ENCODE results near the gene SRRM2. TPM values are rescaled to one million over a fixed set of nuclear protein-coding genes. Genes with fewer than 3 reads are reported as not detected.
A peak's percentile ranks its signal among the peaks of the same experiment; 100 is the strongest.

The SRRM2 gene
- total and polyA plus RNA-seq, 9 of the 15 experiments (the other 6 are each of a cell fraction or from before 2014, with no cell fraction given): 26.7 to 563 (median 81.1) TPM

DNA sequence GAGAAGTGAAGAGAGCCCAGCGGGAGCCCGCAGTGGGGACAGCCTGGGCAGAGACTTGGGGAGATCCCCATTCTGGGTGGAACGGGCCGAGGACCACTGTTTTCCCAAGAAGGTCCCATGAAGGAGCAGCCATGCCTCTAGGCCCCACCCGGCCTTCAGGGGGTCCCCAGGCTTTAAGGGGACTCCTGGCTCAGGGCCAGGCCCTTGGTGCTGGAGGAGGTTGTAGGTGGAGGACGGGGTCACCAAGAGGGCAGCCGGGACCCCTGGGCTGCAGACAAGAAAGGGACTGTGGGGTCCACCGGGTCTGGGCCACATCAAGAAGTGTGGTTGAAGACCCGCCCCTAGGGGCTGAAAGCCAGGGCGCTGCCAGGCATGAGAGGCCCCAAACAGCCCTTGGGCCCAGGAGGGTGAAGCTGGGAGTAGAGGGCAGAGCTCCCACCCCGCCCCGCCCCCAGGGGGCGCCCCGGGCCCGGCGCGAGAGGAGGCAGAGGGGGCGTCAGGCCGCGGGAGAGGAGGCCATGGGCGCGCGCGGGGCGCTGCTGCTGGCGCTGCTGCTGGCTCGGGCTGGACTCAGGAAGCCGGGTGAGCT lies 64.4 kb downstream of the SRRM2 start, which contains the start of gene PRSS21:
Gene PRSS21 (plus strand): TSS at position 487 of the 589 bp plus-strand sequence. CDS start 32 bp downstream, at position 519.
- Histone ChIP-seq H4K20me1 (replicated peaks; ENCODE audit: control insufficient read depth, insufficient read depth, low read length) (no peaks in the 10 kb centered on the region), H3K4me3 (peak within 1 kb of the TSS; percentile 82), H3K4me2 (ENCODE audit: insufficient read depth, low read length) (peak within 1 kb of the TSS; percentile 90), H3K27ac (ENCODE audit: extremely low read depth, low read depth, low read length) (peak within 1 kb of the TSS; percentile 89), H3K4me1 (replicated peaks in 1 of 2; ENCODE audit: control insufficient read depth in 2 of 2, insufficient read depth in 2 of 2, low read length in 2 of 2) (peaks cover 13 to 62% of the 10 kb centered on the region in 2 experiments; a peak in 4 of 5 replicates), H3K9me1 (ENCODE audit: control insufficient read depth, insufficient read depth, low read length) (no peaks in the 10 kb centered on the region), H3K27me3 (ENCODE audit: control insufficient read depth in 2 of 2, insufficient read depth in 2 of 2, low read length in 2 of 2) (no peaks in the 10 kb centered on the region), H3K9me3 (replicated peaks; ENCODE audit: control insufficient read depth, insufficient read depth, low read depth, low read length) (no peaks in the 10 kb centered on the region), H3K36me3 (ENCODE audit: control insufficient read depth, insufficient read depth, low read length) (peaks cover 32% of the 10 kb centered on the region; the same call in 2 of the 3 replicates), H3K79me2 (ENCODE audit: control insufficient read depth, insufficient read depth, low read length) (peaks cover 28% of the 10 kb centered on the region), H3K9ac (ENCODE audit: insufficient read depth in 1 of 2, low read depth in 2 of 2, low read length in 2 of 2) (peak within 1 kb of the TSS; percentile 90 to 99), H2AFZ (ENCODE audit: low read depth, low read length) (peak within 1 kb of the TSS; percentile 97)
- ATAC-seq (peak; percentile 90), DNase-seq (ENCODE audit: extremely low read depth in 1 of 4, low spot score in 3 of 4) (peak in 1 of 4 experiments; percentile 90), FAIRE-seq (no peak)
- in situ Hi-C loops (cut with MboI): no loop called here
- BruUV-seq (replicated peaks): no TSS peak
- intact Hi-C loops (cut with micrococcal nuclease): loop anchor here (5.0 kb wide), 1 partner anchor 40 kb away; the partner anchor contains the start of gene ELOB
- POLR2A ChIA-PET: interaction anchor here (0.8 to 1.9 kb wide), 3 partner anchors 16 to 52 kb away, joined by 3 to 4 read pairs (median 3); no protein-coding TSS in a partner anchor
- CTCF ChIA-PET (ENCODE audit: low intra/inter-chr PET ratio): interaction anchor here (0.6 kb wide), 1 partner anchor 314 kb away, joined by 3 read pairs; no protein-coding TSS in a partner anchor
- WGBS (ENCODE audit: insufficient coverage, low coverage, missing lambda C conversion rate): 35% methylated on average over 12 of the region's 28 CpGs
- TF ChIP-seq, protein P1, sequence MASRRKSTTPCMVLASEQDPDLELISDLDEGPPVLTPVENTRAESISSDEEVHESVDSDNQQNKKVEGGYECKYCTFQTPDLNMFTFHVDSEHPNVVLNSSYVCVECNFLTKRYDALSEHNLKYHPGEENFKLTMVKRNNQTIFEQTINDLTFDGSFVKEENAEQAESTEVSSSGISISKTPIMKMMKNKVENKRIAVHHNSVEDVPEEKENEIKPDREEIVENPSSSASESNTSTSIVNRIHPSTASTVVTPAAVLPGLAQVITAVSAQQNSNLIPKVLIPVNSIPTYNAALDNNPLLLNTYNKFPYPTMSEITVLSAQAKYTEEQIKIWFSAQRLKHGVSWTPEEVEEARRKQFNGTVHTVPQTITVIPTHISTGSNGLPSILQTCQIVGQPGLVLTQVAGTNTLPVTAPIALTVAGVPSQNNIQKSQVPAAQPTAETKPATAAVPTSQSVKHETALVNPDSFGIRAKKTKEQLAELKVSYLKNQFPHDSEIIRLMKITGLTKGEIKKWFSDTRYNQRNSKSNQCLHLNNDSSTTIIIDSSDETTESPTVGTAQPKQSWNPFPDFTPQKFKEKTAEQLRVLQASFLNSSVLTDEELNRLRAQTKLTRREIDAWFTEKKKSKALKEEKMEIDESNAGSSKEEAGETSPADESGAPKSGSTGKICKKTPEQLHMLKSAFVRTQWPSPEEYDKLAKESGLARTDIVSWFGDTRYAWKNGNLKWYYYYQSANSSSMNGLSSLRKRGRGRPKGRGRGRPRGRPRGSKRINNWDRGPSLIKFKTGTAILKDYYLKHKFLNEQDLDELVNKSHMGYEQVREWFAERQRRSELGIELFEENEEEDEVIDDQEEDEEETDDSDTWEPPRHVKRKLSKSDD (conservative IDR thresholded peaks at IDR 0.05; ENCODE audit: low read length): no peak
- TF ChIP-seq, protein P2, sequence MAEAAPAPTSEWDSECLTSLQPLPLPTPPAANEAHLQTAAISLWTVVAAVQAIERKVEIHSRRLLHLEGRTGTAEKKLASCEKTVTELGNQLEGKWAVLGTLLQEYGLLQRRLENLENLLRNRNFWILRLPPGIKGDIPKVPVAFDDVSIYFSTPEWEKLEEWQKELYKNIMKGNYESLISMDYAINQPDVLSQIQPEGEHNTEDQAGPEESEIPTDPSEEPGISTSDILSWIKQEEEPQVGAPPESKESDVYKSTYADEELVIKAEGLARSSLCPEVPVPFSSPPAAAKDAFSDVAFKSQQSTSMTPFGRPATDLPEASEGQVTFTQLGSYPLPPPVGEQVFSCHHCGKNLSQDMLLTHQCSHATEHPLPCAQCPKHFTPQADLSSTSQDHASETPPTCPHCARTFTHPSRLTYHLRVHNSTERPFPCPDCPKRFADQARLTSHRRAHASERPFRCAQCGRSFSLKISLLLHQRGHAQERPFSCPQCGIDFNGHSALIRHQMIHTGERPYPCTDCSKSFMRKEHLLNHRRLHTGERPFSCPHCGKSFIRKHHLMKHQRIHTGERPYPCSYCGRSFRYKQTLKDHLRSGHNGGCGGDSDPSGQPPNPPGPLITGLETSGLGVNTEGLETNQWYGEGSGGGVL (CRISPR knock-in tag; IDR thresholded peaks at IDR 0.05): no peak
- no peak for TF ChIP-seq MCM7 (IDR thresholded peaks at IDR 0.05)
- TF ChIP-seq, protein P3, sequence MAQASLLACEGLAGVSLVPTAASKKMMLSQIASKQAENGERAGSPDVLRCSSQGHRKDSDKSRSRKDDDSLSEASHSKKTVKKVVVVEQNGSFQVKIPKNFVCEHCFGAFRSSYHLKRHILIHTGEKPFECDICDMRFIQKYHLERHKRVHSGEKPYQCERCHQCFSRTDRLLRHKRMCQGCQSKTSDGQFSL (CRISPR knock-in tag; IDR thresholded peaks at IDR 0.05): 0 out of 2 replicates have a peak, but pooled peaks have one; percentile 31
- TF ChIP-seq, protein P3 (tag; IDR thresholded peaks at IDR 0.05): no peak
- TF ChIP-seq, protein P4, sequence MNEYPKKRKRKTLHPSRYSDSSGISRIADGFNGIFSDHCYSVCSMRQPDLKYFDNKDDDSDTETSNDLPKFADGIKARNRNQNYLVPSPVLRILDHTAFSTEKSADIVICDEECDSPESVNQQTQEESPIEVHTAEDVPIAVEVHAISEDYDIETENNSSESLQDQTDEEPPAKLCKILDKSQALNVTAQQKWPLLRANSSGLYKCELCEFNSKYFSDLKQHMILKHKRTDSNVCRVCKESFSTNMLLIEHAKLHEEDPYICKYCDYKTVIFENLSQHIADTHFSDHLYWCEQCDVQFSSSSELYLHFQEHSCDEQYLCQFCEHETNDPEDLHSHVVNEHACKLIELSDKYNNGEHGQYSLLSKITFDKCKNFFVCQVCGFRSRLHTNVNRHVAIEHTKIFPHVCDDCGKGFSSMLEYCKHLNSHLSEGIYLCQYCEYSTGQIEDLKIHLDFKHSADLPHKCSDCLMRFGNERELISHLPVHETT (CRISPR knock-in tag; conservative IDR thresholded peaks at IDR 0.05 in 1 of 2, IDR thresholded peaks at IDR 0.05 in 1 of 2): 0 out of 4 replicates have a peak, but pooled peaks of 1 of the 2 experiments have one; percentile 27
- TF ChIP-seq, protein P5, sequence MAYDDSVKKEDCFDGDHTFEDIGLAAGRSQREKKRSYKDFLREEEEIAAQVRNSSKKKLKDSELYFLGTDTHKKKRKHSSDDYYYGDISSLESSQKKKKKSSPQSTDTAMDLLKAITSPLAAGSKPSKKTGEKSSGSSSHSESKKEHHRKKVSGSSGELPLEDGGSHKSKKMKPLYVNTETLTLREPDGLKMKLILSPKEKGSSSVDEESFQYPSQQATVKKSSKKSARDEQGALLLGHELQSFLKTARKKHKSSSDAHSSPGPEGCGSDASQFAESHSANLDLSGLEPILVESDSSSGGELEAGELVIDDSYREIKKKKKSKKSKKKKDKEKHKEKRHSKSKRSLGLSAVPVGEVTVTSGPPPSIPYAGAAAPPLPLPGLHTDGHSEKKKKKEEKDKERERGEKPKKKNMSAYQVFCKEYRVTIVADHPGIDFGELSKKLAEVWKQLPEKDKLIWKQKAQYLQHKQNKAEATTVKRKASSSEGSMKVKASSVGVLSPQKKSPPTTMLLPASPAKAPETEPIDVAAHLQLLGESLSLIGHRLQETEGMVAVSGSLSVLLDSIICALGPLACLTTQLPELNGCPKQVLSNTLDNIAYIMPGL (CRISPR knock-in tag; IDR thresholded peaks at IDR 0.05): peak; percentile 59; the same call in 1 of the 2 replicates
- TF ChIP-seq GABPB2 (CRISPR knock-in tag; conservative IDR thresholded peaks at IDR 0.05): no peak
- TF ChIP-seq POLR2A (conservative IDR thresholded peaks at IDR 0.05): peak; percentile 68
